D721Med (cell line): ENCODE measurements around the gene TMEM201.

Experiments used
- DNase-seq: peaks from one replicate; pipeline ENCODE4 v3.0.0; 2011; ENCODE audit warnings: low spot score; ENCODE audit not compliant: insufficient read length
- FAIRE-seq: peaks from 2 replicates; lab custom pipeline; 2011; peaks lifted over from hg19 to GRCh38; lab: Jason Lieb, UNC
- TF ChIP-seq, protein P1 (sequence below): IDR thresholded peaks from 2 replicates; pipeline ENCODE4 v1.5.1; 2012; ENCODE audit warnings: mild to moderate bottlenecking, control low read depth; ENCODE audit not compliant: insufficient read depth; ENCODE audit errors: missing control alignments

Gene TMEM201

DNA sequence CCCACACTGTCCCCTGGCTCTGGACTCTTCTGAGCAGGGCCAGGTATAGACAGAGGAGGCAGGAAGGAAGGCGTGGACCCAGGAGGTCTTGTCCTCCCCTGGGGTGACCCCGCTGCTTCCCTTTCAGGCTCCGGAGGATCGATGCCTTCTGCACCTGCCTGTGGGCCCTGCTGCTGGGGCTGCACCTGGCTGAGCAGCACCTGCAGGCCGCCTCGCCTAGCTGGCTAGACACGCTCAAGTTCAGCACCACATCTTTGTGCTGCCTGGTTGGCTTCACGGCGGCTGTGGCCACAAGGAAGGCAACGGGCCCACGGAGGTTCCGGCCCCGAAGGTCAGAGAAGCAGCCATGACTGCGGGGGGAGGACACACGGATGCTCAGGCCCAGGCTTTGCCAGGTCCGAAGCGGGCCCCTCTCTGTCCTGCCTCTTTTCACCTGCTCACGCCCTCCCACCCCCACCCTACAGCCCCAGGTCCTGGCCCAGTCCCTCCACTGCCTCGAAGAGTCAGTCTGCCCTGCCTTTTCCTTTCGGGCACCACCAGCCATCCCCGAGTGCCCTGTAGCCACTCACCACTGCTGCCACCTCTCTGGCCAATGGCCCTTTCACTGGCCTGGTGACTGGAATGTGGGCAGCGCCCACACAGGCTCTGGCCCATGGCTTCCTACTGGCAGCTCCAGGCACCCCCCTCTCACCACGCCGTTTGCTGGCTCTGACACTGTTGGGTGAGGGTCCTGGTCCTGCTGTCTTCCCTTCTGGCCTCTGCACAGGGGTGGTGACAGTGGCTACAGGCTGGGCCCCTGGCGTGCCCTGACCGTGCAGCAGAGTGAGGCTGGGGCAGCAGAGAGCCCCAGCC is 13.5 kb downstream of the TMEM201 start:
- no peak for FAIRE-seq

DNA sequence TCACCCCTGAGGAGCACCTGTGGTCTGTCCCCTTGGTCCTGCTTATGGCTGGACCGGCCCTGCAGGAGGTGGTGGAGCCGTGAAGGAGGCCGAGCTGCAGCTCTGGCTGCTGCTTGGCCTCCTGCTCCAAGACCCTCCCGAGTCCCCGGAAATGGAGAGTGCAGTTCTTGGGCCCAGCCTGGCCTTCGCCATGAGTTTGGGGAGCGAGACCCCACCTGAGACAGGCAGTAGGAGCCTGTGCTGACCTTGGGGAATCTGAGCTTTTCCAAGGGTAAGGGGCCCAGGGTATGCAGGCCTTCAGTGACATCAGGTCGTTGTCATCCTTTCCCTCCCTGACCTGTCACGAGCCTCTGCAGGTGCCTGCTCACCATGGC is 14.1 kb downstream of the TMEM201 start:
- TF ChIP-seq, protein P1, sequence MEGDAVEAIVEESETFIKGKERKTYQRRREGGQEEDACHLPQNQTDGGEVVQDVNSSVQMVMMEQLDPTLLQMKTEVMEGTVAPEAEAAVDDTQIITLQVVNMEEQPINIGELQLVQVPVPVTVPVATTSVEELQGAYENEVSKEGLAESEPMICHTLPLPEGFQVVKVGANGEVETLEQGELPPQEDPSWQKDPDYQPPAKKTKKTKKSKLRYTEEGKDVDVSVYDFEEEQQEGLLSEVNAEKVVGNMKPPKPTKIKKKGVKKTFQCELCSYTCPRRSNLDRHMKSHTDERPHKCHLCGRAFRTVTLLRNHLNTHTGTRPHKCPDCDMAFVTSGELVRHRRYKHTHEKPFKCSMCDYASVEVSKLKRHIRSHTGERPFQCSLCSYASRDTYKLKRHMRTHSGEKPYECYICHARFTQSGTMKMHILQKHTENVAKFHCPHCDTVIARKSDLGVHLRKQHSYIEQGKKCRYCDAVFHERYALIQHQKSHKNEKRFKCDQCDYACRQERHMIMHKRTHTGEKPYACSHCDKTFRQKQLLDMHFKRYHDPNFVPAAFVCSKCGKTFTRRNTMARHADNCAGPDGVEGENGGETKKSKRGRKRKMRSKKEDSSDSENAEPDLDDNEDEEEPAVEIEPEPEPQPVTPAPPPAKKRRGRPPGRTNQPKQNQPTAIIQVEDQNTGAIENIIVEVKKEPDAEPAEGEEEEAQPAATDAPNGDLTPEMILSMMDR = no peak
- no peak for DNase-seq
- no peak for FAIRE-seq

More for the DNA sequence above, 13.5 kb downstream of the TMEM201 start:
- TF ChIP-seq, protein P1 = no peak
- DNase-seq = no peak

DNA sequence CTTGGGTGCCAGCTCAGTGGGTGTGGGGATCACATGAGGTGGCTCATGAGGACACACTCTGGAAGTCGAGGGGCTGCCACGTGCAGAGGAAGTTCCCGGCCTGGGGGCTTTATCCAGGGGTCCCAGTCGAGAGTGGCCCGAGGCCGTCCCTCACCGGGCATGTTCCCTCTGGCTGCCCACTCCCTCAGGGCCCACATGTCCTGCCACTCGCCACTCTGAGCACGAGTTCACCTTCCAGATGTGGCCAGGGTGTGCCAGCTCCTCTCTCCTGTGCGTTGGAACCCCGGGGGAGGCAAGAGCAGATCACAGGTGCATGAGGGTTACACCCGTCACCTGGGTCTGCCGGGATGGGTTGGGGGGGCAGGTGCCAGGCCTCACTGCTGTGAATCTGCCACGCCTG is 14.6 kb downstream of the TMEM201 start:
- FAIRE-seq (no peak), DNase-seq (no peak)
- TF ChIP-seq, protein P1 = no peak

DNA sequence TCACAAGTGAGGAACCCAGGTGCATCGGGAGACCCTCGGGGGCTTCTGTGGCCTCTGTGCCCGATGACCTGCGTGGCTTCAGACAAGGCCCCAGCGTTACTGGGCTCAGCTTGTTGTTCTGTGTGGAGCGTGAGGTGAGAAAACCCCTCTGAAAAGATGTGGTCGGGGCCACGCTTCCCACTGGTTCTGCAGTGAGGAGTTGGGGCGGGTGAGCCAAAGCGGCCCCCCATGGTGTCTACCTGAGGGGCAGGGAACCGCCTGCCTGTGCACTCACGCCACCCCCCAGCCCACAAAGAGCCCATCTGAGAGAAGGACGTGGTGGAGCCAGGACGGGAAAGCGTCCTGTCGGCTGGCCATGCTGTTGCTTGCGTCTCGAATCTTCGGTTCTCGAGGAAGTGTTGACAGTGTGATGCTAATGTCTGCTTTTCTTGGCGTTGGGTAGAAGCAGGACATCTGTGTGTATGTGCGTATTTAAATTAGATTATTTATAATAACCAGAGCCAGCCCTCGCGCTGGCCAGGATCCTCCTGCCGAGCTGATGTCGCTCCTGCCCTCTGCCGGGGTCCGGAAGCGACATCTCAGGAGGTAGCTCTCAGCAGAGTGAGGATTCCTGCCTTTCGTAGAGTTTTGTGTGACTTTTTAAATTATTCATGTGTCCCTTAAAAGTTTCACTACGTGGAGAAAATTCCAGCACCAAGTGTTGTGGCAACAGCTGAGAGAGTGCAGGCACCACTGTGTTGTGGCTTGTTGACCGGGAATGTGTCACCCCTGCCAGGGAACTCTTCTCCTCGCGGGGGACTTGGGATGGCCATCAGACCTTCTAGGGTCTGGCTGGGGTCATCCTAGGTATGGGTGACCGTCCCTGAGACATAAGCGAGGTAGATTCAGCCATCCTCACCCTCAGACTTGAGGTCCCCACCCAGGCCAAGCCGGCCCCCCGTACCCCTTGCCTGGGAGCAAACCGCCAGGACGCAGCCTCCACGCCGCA is 15.3 kb downstream of the TMEM201 start:
- no peak for DNase-seq
- TF ChIP-seq, protein P1 = no peak
- FAIRE-seq = no peak

DNA sequence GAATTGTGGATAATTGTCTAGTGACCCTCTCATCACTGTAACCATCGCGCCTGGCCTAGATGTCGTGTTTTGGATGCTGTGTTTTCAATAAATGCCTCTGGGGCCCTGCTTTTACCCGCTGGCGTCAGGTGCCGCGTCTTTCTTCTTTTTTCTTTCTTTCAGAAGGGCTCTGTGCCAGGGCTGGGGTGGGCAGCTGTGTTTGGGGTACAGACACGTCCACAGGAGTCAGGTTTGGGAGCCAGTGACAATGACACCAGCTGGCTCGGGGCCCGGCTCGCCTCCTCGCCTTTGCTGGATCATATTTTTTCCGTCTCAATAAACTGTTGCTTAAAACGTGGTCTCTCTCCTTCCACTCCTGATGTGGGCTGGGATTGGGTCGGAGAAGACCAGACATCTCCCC is 16.1 kb downstream of the TMEM201 start:
- DNase-seq (no peak), FAIRE-seq (no peak)
- TF ChIP-seq, protein P1 = no peak

DNA sequence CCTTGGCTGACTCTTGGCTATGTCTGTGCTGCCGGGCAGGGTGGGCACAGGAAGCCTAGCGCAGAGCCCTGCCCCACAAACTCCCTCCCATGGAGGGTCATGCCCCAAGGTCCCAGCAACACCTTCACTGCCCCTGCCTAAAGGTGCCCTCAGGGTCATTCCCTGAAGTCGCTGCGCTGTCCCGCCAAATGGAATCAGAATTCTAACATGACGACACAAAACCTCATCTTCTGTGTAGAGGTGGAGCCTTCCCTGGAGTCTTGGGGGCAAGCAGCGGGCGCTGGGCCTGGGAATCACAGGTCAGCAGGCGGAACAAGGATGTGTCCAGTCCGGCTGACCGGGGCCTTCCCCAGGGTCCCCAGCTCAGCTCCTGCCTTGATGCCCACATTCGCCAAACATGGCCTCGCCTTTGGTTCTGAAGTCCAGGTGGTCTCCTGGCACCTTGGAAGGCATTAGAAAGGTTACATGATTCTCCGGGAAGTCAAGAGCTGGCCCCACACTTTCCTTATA is 17.3 kb downstream of the TMEM201 start:
- TF ChIP-seq, protein P1 = no peak
- FAIRE-seq (no peak), DNase-seq (no peak)
